ENCODE data around the gene SRMS.

The SRMS gene

GRCh38 chr20:63551068-63551467 is 3.5 kb upstream of the SRMS start:
- DNase-seq: no peak

- no peak for DNase-seq
Observed at GRCh38 chr20:63549679-63550282, 2.2 kb upstream of the SRMS start.

- DNase-seq: no peak
Observed at GRCh38 chr20:63549019-63549418, 1.5 kb upstream of the SRMS start.

GRCh38 chr20:63548542-63548941 is 993 bp upstream of the SRMS start:
- no peak for DNase-seq

GRCh38 chr20:63546956-63547724 is 409 bp downstream of the SRMS start:
- DNase-seq: no peak

GRCh38 chr20:63546256-63546955 is 1.1 kb downstream of the SRMS start:
- no peak for DNase-seq

GRCh38 chr20:63545814-63546213 is 1.7 kb downstream of the SRMS start:
- DNase-seq: no peak

GRCh38 chr20:63544958-63545516 is 2.5 kb downstream of the SRMS start:
- DNase-seq: no peak

- no peak for DNase-seq
Observed at GRCh38 chr20:63544241-63544957, 3.1 kb downstream of the SRMS start.

GRCh38 chr20:63543733-63544132 is 3.8 kb downstream of the SRMS start:
- DNase-seq: no peak

- no peak for DNase-seq
Observed at GRCh38 chr20:63543131-63543530, 4.4 kb downstream of the SRMS start.

GRCh38 chr20:63542696-63543095 is 4.9 kb downstream of the SRMS start:
- DNase-seq: no peak

- no peak for DNase-seq
Observed at GRCh38 chr20:63542031-63542559, 5.5 kb downstream of the SRMS start.

GRCh38 chr20:63541371-63541770 is 6.2 kb downstream of the SRMS start:
- no peak for DNase-seq

- no peak for DNase-seq
Observed at GRCh38 chr20:63540417-63541186, 6.9 kb downstream of the SRMS start.

GRCh38 chr20:63539441-63540370 is 7.8 kb downstream of the SRMS start:
- no peak for DNase-seq

GRCh38 chr20:63539092-63539430 is 8.5 kb downstream of the SRMS start:
- DNase-seq: no peak

GRCh38 chr20:63538204-63539091 is 9.1 kb downstream of the SRMS start:
- DNase-seq: peak; percentile 37

- peak; percentile 88 for DNase-seq
Observed at GRCh38 chr20:63537525-63538203, 9.9 kb downstream of the SRMS start.
